GM19035 (cell line): ENCODE measurements around the gene NTRK3.
"Not testable (repeated sequence)": the region's sequence is repeated elsewhere in the genome, so short reads cannot be mapped to it uniquely, and the experiment has no call there.

ENCODE experiments used
- ATAC-seq: cut with Tn5 transposase; IDR thresholded peaks from one replicate; pipeline ENCODE4 v1.9.1; 2021; ENCODE audit not compliant: unreplicated experiment

NTRK3 gene

GRCh38 chr15:88042047-88042446, 214.5 kb downstream of the NTRK3 start:
- ATAC-seq = no peak

GRCh38 chr15:88040516-88040915, 216.0 kb downstream of the NTRK3 start:
- ATAC-seq = no peak

- no peak for ATAC-seq
Measured at GRCh38 chr15:88038261-88038660, 218.3 kb downstream of the NTRK3 start.

- ATAC-seq = no peak
Measured at GRCh38 chr15:88036154-88036839, 220.2 kb downstream of the NTRK3 start.

- ATAC-seq = no peak
Measured at GRCh38 chr15:88035381-88035780, 221.2 kb downstream of the NTRK3 start.

GRCh38 chr15:88033421-88033820, 223.1 kb downstream of the NTRK3 start:
- not testable (repeated sequence) for ATAC-seq

- ATAC-seq = no peak
Measured at GRCh38 chr15:88032787-88033186, 223.8 kb downstream of the NTRK3 start.

GRCh38 chr15:88031461-88031860, 225.1 kb downstream of the NTRK3 start:
- no peak for ATAC-seq

GRCh38 chr15:88029696-88030095, 226.8 kb downstream of the NTRK3 start:
- ATAC-seq = no peak

GRCh38 chr15:88028024-88028423, 228.5 kb downstream of the NTRK3 start:
- no peak for ATAC-seq

- no peak for ATAC-seq
Measured at GRCh38 chr15:88023914-88024313, 232.6 kb downstream of the NTRK3 start.

GRCh38 chr15:88022716-88023115, 233.8 kb downstream of the NTRK3 start:
- no peak for ATAC-seq

- ATAC-seq = no peak
Measured at GRCh38 chr15:88021601-88022000, 234.9 kb downstream of the NTRK3 start.

- no peak for ATAC-seq
Measured at GRCh38 chr15:88020806-88021205, 235.7 kb downstream of the NTRK3 start.

GRCh38 chr15:88019656-88020055, 236.9 kb downstream of the NTRK3 start:
- no peak for ATAC-seq

GRCh38 chr15:88018869-88019641, 237.5 kb downstream of the NTRK3 start:
- no peak for ATAC-seq

- no peak for ATAC-seq
Measured at GRCh38 chr15:88017753-88018152, 238.8 kb downstream of the NTRK3 start.

GRCh38 chr15:88016406-88016805, 240.1 kb downstream of the NTRK3 start:
- no peak for ATAC-seq

GRCh38 chr15:88015228-88015860, 241.2 kb downstream of the NTRK3 start:
- ATAC-seq = no peak

GRCh38 chr15:88014454-88015160, 241.9 kb downstream of the NTRK3 start:
- no peak for ATAC-seq

GRCh38 chr15:88013111-88013510, 243.4 kb downstream of the NTRK3 start:
- ATAC-seq = no peak
